A549 treated with dexamethasone at 1 μM for 4 hours (cell line): ENCODE measurements around the gene NOP53. TPM values are rescaled to one million over a fixed set of nuclear protein-coding genes. Genes with fewer than 3 reads are reported as not detected.

Source experiments
- total RNA-seq: library from RNA; stranded (reverse); fragments of 200-300 nt; extraction: Qiagen RNA extraction; gene quantifications from 5 replicates; pipeline ENCODE4 v1.2.3, GENCODE V29; 2022

NOP53 gene
- total RNA-seq: 228 to 309 TPM (median 256 TPM) in 5 replicates

GRCh38 chr19:47745010-47745901 lies at the start of gene NOP53:
Gene NOP53 (plus strand): TSS chr19:47745546. CDS start chr19:47745560, 14 bp downstream.

GRCh38 chr19:47713046-47714021 lies 32.0 kb upstream of the NOP53 start, which contains the start of gene EHD2:
Gene EHD2 (plus strand): TSS chr19:47713422. CDS start chr19:47716613, 3,191 bp downstream.

GRCh38 chr19:47778049-47778953 lies 33.0 kb downstream of the NOP53 start, which contains the start of gene SELENOW:
Gene SELENOW (plus strand): TSS chr19:47778703. CDS start chr19:47778786, 83 bp downstream.

GRCh38 chr19:47804451-47804850 lies 59.1 kb downstream of the NOP53 start, which contains the start of gene TPRX1:
Gene TPRX1 (minus strand): TSS chr19:47804551. CDS start chr19:47804539, 12 bp downstream.

Other genes starting within 250 kb of the NOP53 start
- gene NAPA, start 230.5 kb upstream of the NOP53 start, total RNA-seq: 85.9 to 107 TPM (median 96.2 TPM) in 5 replicates
- 0.02 to 0.05 TPM (median 0.04 TPM) in 3 of 5 replicates, not detected in the others for gene ZNF541, start 172.4 kb upstream of the NOP53 start, total RNA-seq
- 9.8 to 20.5 TPM (median 17.0 TPM) in 5 replicates for gene BICRA, start 136.4 kb upstream of the NOP53 start, total RNA-seq
- 104 to 181 TPM (median 172 TPM) in 5 replicates for gene EHD2, start 32.1 kb upstream of the NOP53 start, total RNA-seq
- 94.1 to 159 TPM (median 149 TPM) in 5 replicates for gene SELENOW, start 33.2 kb downstream of the NOP53 start, total RNA-seq
- gene TPRX1, start 59.0 kb downstream of the NOP53 start, total RNA-seq: not detected in 5 replicates
- not detected in 5 replicates for gene CRX, start 76.4 kb downstream of the NOP53 start, total RNA-seq
- not detected in 5 replicates for gene TPRX2, start 113.7 kb downstream of the NOP53 start, total RNA-seq
- 0.03 to 0.04 TPM in 2 of 5 replicates, not detected in the others for gene SULT2A1, start 140.8 kb downstream of the NOP53 start, total RNA-seq
- not detected in 5 replicates for gene BSPH1, start 246.6 kb downstream of the NOP53 start, total RNA-seq
- gene ELSPBP1, start 249.1 kb downstream of the NOP53 start, total RNA-seq: not detected in 5 replicates